BE2C (cell line): ENCODE data around the gene BMPR1B.
"Not testable (repeated sequence)": the region's sequence is repeated elsewhere in the genome, so short reads cannot be mapped to it uniquely, and the experiment has no call there.

Source experiments
- DNase-seq: peaks from one replicate; pipeline ENCODE4 v3.0.0-alpha.2; 2020
- H3K27me3 ChIP-seq: fragments of 250-450 bp; sonication (Bioruptor Pico); 2 replicates; pipeline ENCODE4 v1.5.1; 2020; ENCODE audit warnings: mild to moderate bottlenecking
- H3K36me3 ChIP-seq: fragments of 250-450 bp; sonication (Bioruptor Pico); 2 replicates; pipeline ENCODE4 v1.5.1; 2020; ENCODE audit warnings: mild to moderate bottlenecking
- H3K4me1 ChIP-seq: fragments of 250-450 bp; sonication (Bioruptor Pico); 2 replicates; pipeline ENCODE4 v1.5.1; 2020
- H3K4me3 ChIP-seq: 2 replicates; pipeline ENCODE4 v1.5.1; 2011; ENCODE audit warnings: low read depth, low read length
- H3K9me3 ChIP-seq: fragments of 250-450 bp; sonication (Bioruptor Pico); 2 replicates; pipeline ENCODE4 v1.5.1; 2020
- TF ChIP-seq, protein P1 (sequence below): IDR thresholded peaks from 2 replicates; pipeline ENCODE4 v1.5.1; 2012; ENCODE audit warnings: mild to moderate bottlenecking, low read depth, low read length

Gene BMPR1B

DNA sequence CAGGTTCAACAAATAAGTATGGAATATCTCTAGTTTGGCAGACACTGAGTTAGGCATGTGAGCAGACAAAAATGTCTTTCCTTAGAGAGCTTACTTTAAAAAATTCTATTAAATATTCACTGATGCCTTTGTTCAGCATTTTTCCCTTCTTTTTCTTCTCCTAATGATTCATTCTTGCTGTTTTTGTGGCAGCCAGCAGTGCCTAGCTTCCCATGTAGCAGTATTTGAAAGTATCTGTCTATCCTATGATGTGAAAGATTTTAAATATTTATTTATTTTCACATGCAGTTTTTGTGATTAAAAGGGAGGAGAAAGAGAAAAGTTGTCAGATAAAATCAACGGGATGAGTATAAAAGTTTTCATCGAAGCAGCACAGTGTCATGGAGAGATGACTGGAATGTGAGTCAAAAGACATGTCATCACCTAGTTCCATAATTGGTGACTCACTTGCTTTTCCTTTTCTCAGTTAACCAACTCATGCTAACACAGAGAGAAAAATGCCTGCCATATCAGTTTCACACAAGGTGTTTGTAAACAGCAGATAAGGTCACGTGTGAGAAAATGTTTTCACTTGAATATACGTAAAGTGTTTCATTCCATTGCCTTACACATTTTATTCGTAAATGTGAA, 69.8 kb downstream of the BMPR1B start:
- DNase-seq = no peak
- no peak overlapping the region for H3K4me3 ChIP-seq
- H3K4me1 ChIP-seq = peaks cover 16% of the 10 kb centered on the region
- H3K9me3 ChIP-seq = no peaks in the 10 kb centered on the region
- H3K27me3 ChIP-seq = no peaks in the 10 kb centered on the region
- TF ChIP-seq, protein P1, sequence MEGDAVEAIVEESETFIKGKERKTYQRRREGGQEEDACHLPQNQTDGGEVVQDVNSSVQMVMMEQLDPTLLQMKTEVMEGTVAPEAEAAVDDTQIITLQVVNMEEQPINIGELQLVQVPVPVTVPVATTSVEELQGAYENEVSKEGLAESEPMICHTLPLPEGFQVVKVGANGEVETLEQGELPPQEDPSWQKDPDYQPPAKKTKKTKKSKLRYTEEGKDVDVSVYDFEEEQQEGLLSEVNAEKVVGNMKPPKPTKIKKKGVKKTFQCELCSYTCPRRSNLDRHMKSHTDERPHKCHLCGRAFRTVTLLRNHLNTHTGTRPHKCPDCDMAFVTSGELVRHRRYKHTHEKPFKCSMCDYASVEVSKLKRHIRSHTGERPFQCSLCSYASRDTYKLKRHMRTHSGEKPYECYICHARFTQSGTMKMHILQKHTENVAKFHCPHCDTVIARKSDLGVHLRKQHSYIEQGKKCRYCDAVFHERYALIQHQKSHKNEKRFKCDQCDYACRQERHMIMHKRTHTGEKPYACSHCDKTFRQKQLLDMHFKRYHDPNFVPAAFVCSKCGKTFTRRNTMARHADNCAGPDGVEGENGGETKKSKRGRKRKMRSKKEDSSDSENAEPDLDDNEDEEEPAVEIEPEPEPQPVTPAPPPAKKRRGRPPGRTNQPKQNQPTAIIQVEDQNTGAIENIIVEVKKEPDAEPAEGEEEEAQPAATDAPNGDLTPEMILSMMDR = no peak
- no peaks in the 10 kb centered on the region for H3K36me3 ChIP-seq

DNA sequence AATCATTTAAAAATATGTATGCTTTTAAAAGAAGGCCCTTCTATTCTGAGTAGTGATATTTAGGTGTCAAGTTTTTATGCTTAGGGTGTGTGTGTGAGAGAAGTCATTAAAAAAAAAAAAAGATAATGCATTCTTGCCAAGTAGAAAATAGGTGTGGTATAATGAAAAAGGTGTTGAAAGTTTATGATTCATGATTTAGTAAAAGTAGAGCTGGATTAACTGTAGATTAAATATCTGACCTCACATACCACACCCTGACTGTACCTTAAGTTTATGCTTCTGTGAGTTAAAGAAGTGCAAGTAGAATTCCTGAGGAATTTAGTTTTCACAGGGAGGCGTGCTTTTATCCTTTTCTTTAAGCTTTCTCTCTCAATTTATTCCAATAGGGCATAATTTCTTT, 71.1 kb downstream of the BMPR1B start:
- DNase-seq = no peak
- Histone ChIP-seq H3K4me1 (peaks cover 16% of the 10 kb centered on the region), H3K36me3 (no peaks in the 10 kb centered on the region), H3K27me3 (no peaks in the 10 kb centered on the region), H3K4me3 (no peak overlapping the region), H3K9me3 (no peaks in the 10 kb centered on the region)
- TF ChIP-seq, protein P1 = no peak

DNA sequence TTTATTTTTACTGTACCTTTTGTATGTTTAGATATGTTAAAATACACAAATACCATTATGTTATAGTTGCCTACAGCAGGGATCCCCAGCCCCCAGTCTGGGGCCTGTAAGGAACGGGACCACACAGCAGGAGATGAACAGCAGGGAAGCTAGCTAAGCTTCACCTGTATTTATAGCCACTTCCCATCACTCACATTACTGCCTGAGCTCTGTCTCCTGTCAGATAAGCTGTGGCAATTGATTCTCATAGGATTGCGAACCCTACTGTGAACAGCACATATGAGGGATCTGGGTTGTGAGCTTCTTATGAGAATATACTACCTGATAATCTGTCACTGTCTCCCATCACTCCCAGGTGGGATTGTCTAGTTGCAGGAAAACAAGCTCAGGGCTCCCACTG, 73.9 kb downstream of the BMPR1B start:
- Histone ChIP-seq H3K4me1 (peaks cover 13% of the 10 kb centered on the region), H3K36me3 (no peaks in the 10 kb centered on the region), H3K9me3 (no peaks in the 10 kb centered on the region), H3K27me3 (no peaks in the 10 kb centered on the region), H3K4me3 (no peak overlapping the region)
- TF ChIP-seq, protein P1 = no peak
- no peak for DNase-seq

DNA sequence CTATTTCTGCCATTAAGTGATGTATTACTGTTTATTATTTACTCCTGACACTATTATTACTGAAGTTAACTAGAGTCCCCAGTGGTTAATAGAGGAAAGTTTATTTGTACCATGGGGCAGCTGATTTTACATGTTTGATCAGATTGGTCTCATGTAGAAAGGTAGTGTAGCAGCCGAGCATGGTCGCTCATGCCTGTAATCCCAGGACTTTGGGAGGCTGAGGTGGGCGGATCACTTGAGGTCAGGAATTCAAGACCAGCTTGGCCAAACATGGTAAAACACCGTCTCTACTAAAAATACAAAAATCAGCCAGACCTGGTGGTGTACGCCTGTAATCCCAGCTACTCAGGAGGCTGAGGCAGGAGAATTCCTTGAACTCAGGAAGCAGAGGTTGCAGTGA, 74.6 kb downstream of the BMPR1B start:
- H3K36me3 ChIP-seq, DNase-seq, H3K4me1 ChIP-seq, H3K9me3 ChIP-seq, H3K4me3 ChIP-seq, H3K27me3 ChIP-seq: not testable (repeated sequence)

DNA sequence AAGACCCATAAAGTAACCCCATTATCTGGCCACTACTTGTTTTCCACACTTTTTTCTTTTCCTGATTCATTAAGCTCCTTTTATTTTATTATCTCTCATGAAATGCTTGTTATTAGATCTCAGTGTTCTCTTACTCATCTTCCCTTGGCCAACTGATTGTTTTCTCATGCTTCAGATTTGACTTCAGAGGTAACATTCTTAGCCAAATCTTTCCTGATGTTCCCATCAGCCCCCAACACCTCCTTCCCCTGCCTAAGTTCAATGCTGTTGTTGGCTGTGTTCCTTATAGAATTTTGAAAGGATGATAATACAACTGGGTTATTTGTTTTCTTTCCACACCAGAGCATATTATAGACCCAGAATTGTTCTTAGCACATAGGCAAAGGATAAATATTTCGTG, 75.6 kb downstream of the BMPR1B start:
- Histone ChIP-seq H3K9me3 (no peaks in the 10 kb centered on the region), H3K4me3 (no peak overlapping the region), H3K4me1 (no peaks in the 10 kb centered on the region), H3K27me3 (no peaks in the 10 kb centered on the region), H3K36me3 (no peaks in the 10 kb centered on the region)
- DNase-seq = no peak
- TF ChIP-seq, protein P1 = no peak

DNA sequence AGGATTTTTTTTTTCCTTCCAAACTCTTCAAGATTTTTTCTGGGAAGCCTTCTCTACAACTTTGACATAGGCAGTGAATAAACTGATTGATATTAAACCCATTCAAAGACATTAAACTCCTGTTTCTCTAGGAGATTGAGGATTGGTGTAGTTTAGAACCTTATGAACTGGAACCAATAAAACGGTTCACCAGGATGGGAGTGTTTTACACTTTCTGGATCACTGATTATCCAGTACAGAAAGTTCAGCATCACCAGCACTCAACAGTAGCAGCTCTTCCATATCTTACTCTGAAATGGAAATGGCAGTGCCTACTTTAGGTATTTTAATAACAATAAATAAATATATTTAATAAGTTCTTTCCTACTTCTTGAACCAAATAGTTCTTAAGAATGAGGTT, 76.7 kb downstream of the BMPR1B start:
- no peaks in the 10 kb centered on the region for H3K4me1 ChIP-seq
- DNase-seq = no peak
- H3K36me3 ChIP-seq = no peaks in the 10 kb centered on the region
- H3K4me3 ChIP-seq = no peak overlapping the region
- no peaks in the 10 kb centered on the region for H3K27me3 ChIP-seq
- H3K9me3 ChIP-seq = no peaks in the 10 kb centered on the region
- TF ChIP-seq, protein P1 = no peak

DNA sequence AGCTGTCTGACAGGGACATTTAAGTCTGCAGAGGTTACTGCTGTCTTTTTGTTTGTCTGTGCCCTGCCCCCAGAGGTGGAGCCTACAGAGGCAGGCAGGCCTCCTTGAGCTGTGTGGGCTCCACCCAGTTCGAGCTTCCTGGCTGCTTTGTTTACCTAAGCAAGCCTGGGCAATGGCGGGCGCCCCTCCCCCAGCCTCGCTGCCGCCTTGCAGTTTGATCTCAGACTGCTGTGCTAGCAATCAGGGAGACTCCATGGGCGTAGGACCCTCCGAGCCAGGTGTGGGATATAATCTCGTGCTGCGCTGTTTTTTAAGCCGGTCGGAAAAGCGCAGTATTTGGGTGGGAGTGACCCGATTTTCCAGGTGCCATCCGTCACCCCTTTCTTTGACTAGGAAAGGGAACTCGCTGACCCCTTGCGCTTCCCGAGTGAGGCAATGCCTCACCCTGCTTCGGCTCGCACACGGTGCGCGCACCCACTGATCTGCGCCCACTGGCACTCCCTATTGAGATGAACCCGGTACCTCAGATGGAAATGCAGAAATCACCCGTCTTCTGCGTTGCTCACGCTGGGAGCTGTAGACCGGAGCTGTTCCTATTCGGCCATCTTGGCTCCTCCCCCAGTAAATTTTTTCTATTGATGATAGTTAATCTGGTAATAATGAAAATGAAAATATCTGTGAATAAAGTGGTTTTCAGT, 83.6 kb downstream of the BMPR1B start:
- not testable (repeated sequence) for H3K4me3 ChIP-seq, H3K36me3 ChIP-seq, H3K27me3 ChIP-seq, H3K9me3 ChIP-seq, H3K4me1 ChIP-seq
- DNase-seq = peak; percentile 13
